DND-41 (cell line): ENCODE results near the gene C1orf198.

Experiments used
- EZH2 ChIP-seq: IDR thresholded peaks from 3 replicates; pipeline ENCODE4 v1.6.1; 2012; ENCODE audit warnings: borderline replicate concordance, low read depth, mild to moderate bottlenecking, moderate library complexity, low read length, inconsistent platforms; ENCODE audit not compliant: severe bottlenecking
- TF ChIP-seq, protein P1 (sequence below): IDR thresholded peaks from 2 replicates; pipeline ENCODE4 v1.5.1; 2012; ENCODE audit warnings: borderline replicate concordance, low read length, moderate library complexity, mild to moderate bottlenecking; ENCODE audit not compliant: poor library complexity, severe bottlenecking; ENCODE audit errors: extremely low read depth

GRCh38 chr1:230807029-230807428, 61.3 kb downstream of the C1orf198 start:
- no peak for TF ChIP-seq EZH2
- TF ChIP-seq, protein P1, sequence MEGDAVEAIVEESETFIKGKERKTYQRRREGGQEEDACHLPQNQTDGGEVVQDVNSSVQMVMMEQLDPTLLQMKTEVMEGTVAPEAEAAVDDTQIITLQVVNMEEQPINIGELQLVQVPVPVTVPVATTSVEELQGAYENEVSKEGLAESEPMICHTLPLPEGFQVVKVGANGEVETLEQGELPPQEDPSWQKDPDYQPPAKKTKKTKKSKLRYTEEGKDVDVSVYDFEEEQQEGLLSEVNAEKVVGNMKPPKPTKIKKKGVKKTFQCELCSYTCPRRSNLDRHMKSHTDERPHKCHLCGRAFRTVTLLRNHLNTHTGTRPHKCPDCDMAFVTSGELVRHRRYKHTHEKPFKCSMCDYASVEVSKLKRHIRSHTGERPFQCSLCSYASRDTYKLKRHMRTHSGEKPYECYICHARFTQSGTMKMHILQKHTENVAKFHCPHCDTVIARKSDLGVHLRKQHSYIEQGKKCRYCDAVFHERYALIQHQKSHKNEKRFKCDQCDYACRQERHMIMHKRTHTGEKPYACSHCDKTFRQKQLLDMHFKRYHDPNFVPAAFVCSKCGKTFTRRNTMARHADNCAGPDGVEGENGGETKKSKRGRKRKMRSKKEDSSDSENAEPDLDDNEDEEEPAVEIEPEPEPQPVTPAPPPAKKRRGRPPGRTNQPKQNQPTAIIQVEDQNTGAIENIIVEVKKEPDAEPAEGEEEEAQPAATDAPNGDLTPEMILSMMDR = no peak
